Cerebellar nuclear complex (tissue), 1 donor: Measurements from ENCODE around the gene FAM78B.

ENCODE experiments used
- DNase-seq, 2 experiments: peaks; one replicate each; lab custom pipeline; 2025; lab: John Stamatoyannopoulos, UW

Gene FAM78B

DNA sequence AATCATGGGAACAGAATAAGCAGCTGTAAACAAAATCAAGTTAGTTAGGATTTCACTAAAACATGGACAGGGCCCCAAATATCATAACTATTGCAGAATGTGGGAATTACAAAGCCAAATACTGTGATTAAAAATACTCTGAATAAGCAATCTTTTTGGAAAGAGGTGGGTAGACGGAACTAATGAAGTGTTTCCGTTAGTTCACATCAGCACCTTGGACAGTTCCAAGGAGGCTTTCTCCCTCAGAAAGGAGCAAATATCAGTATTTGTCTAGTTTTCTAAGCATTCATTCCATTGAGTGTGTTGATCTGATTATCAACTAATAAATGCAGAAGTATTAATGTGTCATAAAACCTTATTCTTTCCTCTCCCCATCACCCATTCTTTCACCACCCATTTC lies 97.4 kb downstream of the FAM78B start:
- DNase-seq, result no peak

DNA sequence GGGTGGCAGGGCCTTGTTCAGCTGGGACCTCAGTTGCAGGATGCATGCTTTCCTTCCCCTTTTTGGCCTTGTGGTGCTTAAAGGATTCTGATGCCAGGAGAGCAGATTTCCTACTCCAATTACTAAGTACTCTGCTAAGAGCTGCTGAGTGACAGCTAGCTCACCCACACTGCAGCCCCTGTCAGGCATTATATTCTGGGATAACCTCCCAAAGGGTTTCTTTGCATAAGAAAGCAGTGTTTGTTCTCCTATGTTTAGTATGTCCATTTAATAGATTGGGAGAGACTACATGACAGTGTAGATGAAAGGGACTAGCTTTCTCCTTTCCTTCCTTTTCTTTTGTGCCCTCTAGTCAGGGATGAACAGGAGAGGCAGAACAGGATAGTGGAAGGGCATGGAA lies 100.7 kb downstream of the FAM78B start:
- DNase-seq, result no peak

DNA sequence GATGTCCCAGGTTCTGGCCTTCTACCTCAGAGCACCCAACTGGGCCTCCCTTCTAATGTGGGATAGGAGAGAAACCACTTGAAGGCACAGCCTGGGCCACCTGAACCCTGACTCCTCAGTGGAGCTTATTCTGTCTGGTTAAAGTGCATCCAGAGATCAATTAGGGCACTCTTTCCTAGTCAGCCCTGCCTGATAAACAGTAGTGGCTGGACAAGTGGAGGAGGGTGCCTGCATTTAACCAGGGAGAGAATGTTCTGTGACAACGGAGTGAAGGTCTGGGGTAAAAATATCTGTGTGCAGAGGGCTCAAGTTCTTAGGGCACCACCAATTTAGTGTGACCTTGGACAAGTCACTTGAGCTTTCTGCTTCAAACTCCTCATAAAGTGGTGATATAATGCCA lies 101.8 kb downstream of the FAM78B start:
- DNase-seq, result no peak

GRCh38 chr1:166064313-166064926 lies 102.4 kb downstream of the FAM78B start:
- DNase-seq, result no peak

GRCh38 chr1:166063701-166064100 lies 103.1 kb downstream of the FAM78B start:
- DNase-seq, result peak in 1 of 2 experiments; percentile 56

- no peak for DNase-seq
Observed at GRCh38 chr1:166062421-166063070, 104.3 kb downstream of the FAM78B start.

DNA sequence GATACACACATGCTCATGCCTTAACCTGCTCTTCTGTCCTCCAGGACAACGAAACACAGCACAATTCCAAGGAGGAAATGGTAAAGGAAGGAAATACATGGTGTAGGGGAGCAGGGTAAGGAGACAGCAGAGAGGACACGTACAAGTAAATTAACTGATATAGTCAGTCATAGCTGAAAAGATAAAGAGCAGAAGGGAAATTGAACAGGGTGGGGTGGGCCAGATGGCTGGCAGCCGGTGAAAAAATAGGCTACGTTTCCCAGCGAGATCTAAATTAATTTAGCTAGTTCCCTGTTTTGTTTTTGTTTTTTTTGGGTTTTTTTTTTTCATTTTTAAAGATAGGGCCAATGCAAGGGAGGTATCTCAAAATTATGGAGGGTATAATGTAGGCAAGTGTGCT lies 109.2 kb downstream of the FAM78B start:
- no peak for DNase-seq

- no peak for DNase-seq
Observed at GRCh38 chr1:166053395-166053794, 113.4 kb downstream of the FAM78B start.

DNA sequence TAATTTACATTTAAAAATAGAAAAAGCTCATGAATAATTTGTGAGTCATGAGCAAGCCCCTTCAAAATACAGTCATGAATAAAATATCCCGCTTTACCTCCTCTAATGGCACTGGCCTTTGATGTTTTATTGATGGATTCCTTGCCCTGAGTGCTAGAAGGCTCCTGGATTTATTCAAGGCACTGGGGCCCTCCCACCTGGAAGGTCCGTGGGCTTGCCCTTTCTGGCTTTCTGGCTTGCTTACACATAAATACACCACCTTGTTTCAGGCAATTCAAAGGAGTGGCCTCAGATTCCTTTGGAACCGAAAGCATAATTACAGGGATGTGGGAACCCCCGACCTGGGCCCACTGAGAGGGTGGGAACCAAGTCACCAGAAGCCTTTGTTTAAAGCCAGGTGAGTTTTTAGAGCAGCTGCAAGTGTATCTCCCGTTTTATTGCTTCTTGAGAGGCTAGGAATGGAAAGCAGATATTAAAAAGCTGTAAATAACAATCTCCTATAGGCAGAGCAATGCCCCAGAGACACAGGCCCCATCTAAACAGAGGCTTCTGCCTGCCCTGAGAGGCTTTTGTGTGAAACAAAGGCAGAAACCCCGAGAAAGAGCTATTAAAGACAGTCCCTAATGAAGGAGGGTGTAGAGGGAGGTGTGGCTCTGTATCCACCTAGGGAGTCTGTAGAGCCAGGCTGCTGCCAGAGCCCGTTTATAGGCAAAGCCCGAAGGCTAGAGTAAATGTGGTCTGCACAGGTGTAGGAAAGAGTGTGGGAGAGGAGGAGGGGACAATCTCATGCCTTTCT lies 126.4 kb downstream of the FAM78B start:
- no peak for DNase-seq

DNA sequence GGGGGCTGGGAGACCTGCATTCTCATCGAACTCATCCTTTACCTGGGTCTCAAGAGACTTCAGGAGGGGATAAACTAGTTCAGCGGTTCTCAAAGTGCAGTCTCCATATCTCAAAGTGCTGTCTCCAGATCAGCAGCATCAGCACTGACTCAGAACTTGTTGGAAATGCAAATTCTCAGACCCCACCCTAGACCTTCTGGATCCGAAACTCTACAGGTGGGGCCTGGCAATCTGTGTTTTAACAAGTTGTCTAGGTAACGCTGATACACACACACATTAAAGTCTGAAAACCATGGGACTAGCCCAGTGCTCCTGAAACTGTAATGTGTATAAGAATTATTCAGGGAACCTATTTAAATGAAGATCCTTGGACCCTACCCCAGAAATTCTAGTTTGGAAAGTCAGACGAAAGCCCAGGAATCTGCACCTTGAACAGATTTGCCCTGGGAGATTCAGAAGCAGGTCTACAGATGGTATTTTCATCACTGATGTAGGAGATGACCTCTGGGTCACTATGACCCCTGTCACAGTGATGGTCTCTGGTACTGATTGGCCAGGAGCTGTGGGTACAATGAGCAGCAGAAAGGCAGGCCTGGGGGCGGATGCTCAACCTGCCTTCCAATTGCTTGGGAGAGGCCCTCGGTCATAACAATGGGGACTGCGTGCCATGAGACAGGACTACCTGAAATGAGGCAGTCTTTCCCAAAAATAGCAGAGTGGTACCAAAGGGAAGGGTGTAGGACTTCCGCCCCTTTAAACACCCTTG lies 127.2 kb downstream of the FAM78B start:
- no peak for DNase-seq

GRCh38 chr1:166036092-166036491 lies 130.7 kb downstream of the FAM78B start:
- no peak for DNase-seq

DNA sequence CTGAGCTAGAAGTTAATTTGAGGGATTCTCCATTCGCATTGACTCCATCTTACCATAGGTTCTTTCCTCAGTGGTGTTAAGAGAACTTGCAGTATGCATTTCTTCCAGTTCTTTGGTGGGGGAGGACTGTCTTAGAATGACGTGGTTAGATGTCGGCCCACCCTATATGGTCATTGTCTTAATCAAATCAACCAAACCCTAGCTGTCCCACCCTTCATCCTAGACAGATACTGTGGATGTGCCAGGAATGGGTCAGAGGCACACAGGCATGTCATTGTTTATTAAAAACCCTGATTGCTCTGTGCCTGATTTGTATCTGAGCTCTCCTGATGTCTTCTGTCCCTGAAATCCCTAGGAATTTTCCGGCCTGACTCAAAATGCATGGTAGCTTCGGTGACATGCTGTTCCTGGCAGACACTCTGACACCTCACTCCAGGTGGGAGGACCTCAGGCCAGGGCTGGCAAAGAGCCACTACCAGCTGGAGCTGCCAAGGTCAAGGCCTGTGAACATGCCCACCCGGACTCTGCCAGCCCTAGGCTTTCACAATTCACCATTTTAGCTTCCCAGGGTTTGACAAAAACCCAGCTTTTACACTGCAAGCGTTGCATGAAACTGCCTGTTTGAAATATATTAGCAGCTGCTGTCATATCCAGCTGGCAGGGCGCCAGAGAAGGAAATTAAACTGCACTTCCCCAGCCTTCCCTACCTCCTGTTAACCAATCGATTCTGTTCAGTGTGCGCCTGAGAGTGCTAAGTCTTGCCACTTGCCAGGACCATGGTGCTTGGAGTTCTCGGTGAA lies 134.0 kb downstream of the FAM78B start:
- DNase-seq, result peak; percentile 97 to 99

- DNase-seq, result no peak
Observed at GRCh38 chr1:166031932-166032571, 134.7 kb downstream of the FAM78B start.

DNA sequence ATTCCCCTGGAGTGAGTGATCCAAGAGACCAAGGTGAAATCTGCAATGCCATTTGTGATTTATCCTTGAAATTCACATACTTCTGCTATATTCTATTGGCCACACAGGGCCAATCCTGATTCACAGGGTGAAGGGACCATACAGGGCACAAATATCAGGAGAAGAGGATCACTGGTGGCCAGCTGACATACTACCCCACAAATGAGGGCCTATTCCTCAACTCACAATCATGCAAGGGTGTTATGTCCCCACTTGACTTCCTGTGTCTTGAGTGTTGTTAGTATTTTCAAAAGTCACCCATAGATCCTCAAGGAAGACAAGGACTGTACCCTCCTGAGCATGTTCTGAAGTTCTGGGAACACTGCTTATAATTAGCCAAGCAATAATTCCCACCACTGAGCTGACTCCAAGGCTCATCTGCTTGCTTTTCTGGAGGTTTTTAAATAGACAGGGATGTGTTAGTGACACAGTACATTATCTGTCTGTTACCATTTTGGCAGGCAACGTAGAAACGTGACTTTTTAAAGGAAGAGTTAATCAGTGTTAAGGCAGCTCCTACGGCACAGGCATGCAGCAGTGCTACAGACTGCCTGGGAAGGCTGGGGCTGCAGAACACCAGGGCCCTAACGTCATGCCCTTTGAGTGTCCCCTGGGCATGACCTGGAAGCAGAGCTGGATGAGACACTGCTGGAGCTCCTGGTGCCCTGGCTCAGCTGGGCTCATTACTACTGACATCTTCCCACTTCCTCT lies 137.4 kb downstream of the FAM78B start:
- no peak for DNase-seq

DNA sequence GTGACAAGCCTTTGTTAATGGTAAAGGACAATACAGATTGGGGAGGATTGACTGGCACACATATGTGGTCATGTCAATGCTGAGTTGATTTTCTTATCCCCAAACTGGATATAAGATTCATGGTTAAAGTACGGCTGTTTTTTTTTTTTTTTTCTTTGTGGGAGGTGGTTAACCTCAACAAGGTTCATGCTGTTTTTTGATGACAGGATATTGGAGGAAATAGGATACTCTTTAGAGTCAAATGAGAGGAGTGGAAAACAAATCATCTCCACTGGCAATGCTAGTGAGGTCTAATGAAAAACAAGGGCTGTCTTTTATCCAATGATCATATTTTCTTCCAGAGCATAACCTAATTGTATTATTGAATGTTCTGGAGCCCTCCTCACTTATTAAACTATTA lies 140.2 kb downstream of the FAM78B start:
- no peak for DNase-seq

DNA sequence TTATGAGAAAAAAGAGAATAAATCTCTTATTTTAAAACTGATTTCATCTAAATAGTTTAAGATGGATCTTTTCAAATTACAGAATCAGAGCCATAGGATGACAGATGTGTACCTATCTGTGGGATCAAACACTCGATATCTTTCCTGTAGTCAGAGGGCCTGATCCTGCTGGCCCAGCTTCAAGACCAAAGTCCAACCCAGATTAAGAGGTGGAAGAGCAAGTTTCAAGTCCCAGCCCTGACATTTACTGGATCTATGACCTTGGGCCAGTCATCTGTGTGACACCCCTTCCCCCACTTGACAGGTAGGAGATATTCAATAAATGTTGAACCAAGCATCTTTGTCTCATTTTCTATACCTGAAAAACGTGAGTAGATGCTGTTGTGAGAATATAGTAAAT lies 140.7 kb downstream of the FAM78B start:
- DNase-seq, result no peak

DNA sequence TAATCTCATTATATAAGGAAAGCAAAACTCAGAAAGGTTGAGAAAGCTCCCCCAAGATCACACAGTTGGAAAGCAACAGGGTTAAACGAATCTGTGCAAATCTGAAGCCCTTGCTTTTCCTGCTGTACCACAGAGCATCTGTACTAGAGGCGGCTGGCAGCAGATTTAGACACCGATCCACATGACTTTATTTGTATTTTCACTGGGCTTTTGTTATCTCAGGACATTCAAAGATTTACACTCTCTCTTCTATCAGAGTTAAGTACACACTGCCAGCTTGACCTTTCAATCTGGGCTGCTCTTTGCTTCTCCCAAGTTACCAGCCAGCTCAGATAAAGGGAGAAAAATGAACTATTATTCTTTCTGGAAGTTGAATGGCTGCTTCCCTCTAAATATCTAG lies 146.6 kb downstream of the FAM78B start:
- no peak for DNase-seq
